K562 (cell line): ENCODE data around the gene CEMP1. TPM values are rescaled to one million over a fixed set of nuclear protein-coding genes. Genes with fewer than 3 reads are reported as not detected.

Source experiments
- ATAC-seq: fragments of 200-7000 bp; cut with Tn5 transposase; 3 replicates; pipeline ENCODE4 v1.9.1; 2020; ENCODE audit warnings: moderate library complexity
- BruUV-seq: library from RNA; stranded (reverse); fragments of 400-500 nt; replicated peaks from 2 replicates; lab custom pipeline; 2021; lab: Mats Ljungman, UMichigan
- CTCF ChIA-PET: fragments of 300-600 bp; formaldehyde crosslinking; extraction: SDS; loops from one replicate; lab custom pipeline; 2021; ENCODE audit warnings: low intra/inter-chr PET ratio; lab: Yijun Ruan, JAX
- POLR2A ChIA-PET: fragments of 300-600, 350-650 bp; sonication (Branson Sonifier 250); formaldehyde crosslinking; extraction: SDS; loops from one replicate; lab custom pipeline; 2021; ENCODE audit warnings: antibody characterized with exemption, inconsistent platforms; lab: Yijun Ruan, JAX
- DNase-seq, 4 experiments: peaks; one replicate each; pipeline versions ENCODE4 v3.0.0 to v3.0.0-alpha.2; 2011 to 2018; ENCODE audit warnings: low spot score in 3 of 4, mixed read lengths in 3 of 4; ENCODE audit errors: extremely low read depth in 1 of 4
- FAIRE-seq: peaks from 2 replicates; lab custom pipeline; 2011; peaks lifted over from hg19 to GRCh38; lab: Jason Lieb, UNC
- H2AFZ ChIP-seq: 2 replicates; pipeline ENCODE4 v1.6.0; 2011; ENCODE audit warnings: low read depth, low read length, control low read depth, inconsistent platforms
- H3K27ac ChIP-seq: fragments of 200-600 bp; 3 replicates; pipeline ENCODE4 v1.8.0; 2011; ENCODE audit warnings: low read depth, mild to moderate bottlenecking, control low read depth, inconsistent platforms, low read length, moderate library complexity, mixed read lengths; ENCODE audit errors: extremely low read depth
- H3K27me3 ChIP-seq, 2 experiments: fragments of 300-600 bp in 1 of 2; 2 replicates in 1 of 2; 3 replicates in 1 of 2; pipeline versions ENCODE4 v1.6.0 to v1.8.0; 2011; ENCODE audit warnings: inconsistent platforms in 2 of 2, low read length in 2 of 2, mild to moderate bottlenecking in 1 of 2, mixed read lengths in 1 of 2, moderate library complexity in 1 of 2; ENCODE audit not compliant: control insufficient read depth in 2 of 2, insufficient read depth in 2 of 2
- H3K36me3 ChIP-seq: fragments of 300-600 bp; 3 replicates; pipeline ENCODE4 v1.8.0; 2011; ENCODE audit warnings: mild to moderate bottlenecking, low read length, inconsistent platforms; ENCODE audit not compliant: control insufficient read depth, insufficient read depth
- H3K4me1 ChIP-seq, 2 experiments: fragments of 200-600 bp in 1 of 2; replicated peaks in 1 of 2; 2 replicates in 1 of 2; 3 replicates in 1 of 2; pipeline versions ENCODE4 v1.5.1 to v1.8.0; 2011; ENCODE audit warnings: inconsistent platforms in 2 of 2, low read length in 2 of 2, mild to moderate bottlenecking in 1 of 2, mixed read lengths in 1 of 2, moderate library complexity in 1 of 2; ENCODE audit not compliant: control insufficient read depth in 2 of 2, insufficient read depth in 2 of 2
- H3K4me2 ChIP-seq: 2 replicates; pipeline ENCODE4 v1.6.1; 2011; ENCODE audit warnings: low read length, control low read depth, inconsistent platforms, mixed read lengths; ENCODE audit not compliant: insufficient read depth
- H3K4me3 ChIP-seq: fragments of 200-600 bp; sonication (generic), shearing (Covaris generic); 2 replicates; pipeline ENCODE4 v1.5.1; 2016; ENCODE audit warnings: control low read depth, inconsistent platforms
- H3K79me2 ChIP-seq: fragments of 200-600 bp; 3 replicates; pipeline ENCODE4 v1.8.0; 2011; ENCODE audit warnings: low read length, inconsistent platforms; ENCODE audit not compliant: control insufficient read depth, insufficient read depth
- H3K9ac ChIP-seq, 2 experiments: 2 replicates each; pipeline versions ENCODE4 v1.6.0 to v1.6.1; 2011; ENCODE audit warnings: low read depth in 2 of 2, low read length in 2 of 2, control low read depth in 1 of 2, inconsistent platforms in 1 of 2, mild to moderate bottlenecking in 1 of 2, mixed read lengths in 1 of 2; ENCODE audit not compliant: insufficient read depth in 1 of 2
- H3K9me1 ChIP-seq: one replicate; pipeline ENCODE4 v1.6.0; 2011; ENCODE audit warnings: inconsistent platforms, mild to moderate bottlenecking, low read length, moderate library complexity; ENCODE audit not compliant: control insufficient read depth, insufficient read depth
- H3K9me3 ChIP-seq: replicated peaks from 2 replicates; pipeline ENCODE4 v1.5.1; 2011; ENCODE audit warnings: low read depth, low read length, inconsistent platforms; ENCODE audit not compliant: control insufficient read depth, insufficient read depth
- H4K20me1 ChIP-seq: replicated peaks from 2 replicates; pipeline ENCODE4 v1.6.1; 2011; ENCODE audit warnings: low read length, inconsistent platforms, mixed read lengths; ENCODE audit not compliant: control insufficient read depth, insufficient read depth
- AFF1 ChIP-seq, 2 experiments: fragments of 450-650 bp; IDR thresholded peaks; 2 replicates each; pipeline ENCODE4 v1.6.1; 2018; ENCODE audit warnings: mild to moderate bottlenecking in 2 of 2, low read depth in 1 of 2; ENCODE audit not compliant: partially characterized antibody in 2 of 2
- CBFA2T2 ChIP-seq: fragments of 450-650 bp; conservative IDR thresholded peaks from 2 replicates; pipeline ENCODE4 v1.6.1; 2017; ENCODE audit warnings: mild to moderate bottlenecking
- ESRRB ChIP-seq: fragments of 250-450 bp; sonication (Bioruptor Pico); IDR thresholded peaks from 2 replicates; pipeline ENCODE4 v1.5.0; 2020; ENCODE audit warnings: mild to moderate bottlenecking, moderate library complexity, borderline replicate concordance
- OTX1 ChIP-seq: fragments of 450-650 bp; formaldehyde crosslinking; IDR thresholded peaks from 2 replicates; pipeline ENCODE4 v1.4.0; 2022; ENCODE audit warnings: mild to moderate bottlenecking
- PHB2 ChIP-seq: fragments of 450-650 bp; IDR thresholded peaks from 2 replicates; pipeline ENCODE4 v1.6.1; 2017; ENCODE audit warnings: low read depth
- POLR2G ChIP-seq: fragments of 200-400 bp; formaldehyde crosslinking; IDR thresholded peaks from 2 replicates; pipeline ENCODE4 v1.6.1; 2017; ENCODE audit warnings: low read depth, mild to moderate bottlenecking, antibody characterized with exemption, low read length, moderate library complexity
- ZBTB17 ChIP-seq: fragments of 450-650 bp; formaldehyde crosslinking; IDR thresholded peaks from 2 replicates; pipeline ENCODE4 v1.4.0; 2020; ENCODE audit warnings: mild to moderate bottlenecking
- ZNF23 ChIP-seq: fragments of 250-450 bp; sonication (Bioruptor Pico); IDR thresholded peaks from 2 replicates; pipeline ENCODE4 v1.4.0; 2020; ENCODE audit warnings: mild to moderate bottlenecking
- ZNF239 ChIP-seq: fragments of 250-450 bp; sonication (Bioruptor Pico); IDR thresholded peaks from 2 replicates; pipeline ENCODE4 v1.4.0; 2020; ENCODE audit warnings: mild to moderate bottlenecking
- WGBS: fragments of 100-300 bp; shearing (Covaris generic); methylation state at CpG from one replicate; pipeline ENCODE4 v1.1.6; 2016; ENCODE audit warnings: low coverage, mixed read lengths; ENCODE audit not compliant: insufficient coverage; ENCODE audit errors: missing lambda C conversion rate; 5-methylcytosine and 5-hydroxymethylcytosine counted together
- in situ Hi-C: fragments of 300-500 bp; cut with MboI; formaldehyde crosslinking; loops from 4 replicates; pipeline ENCODE4 v1.15.0; 2018; ENCODE audit warnings: inconsistent platforms, mixed read lengths
- intact Hi-C: fragments of 100-400 bp; cut with micrococcal nuclease; formaldehyde crosslinking; loops from 2 replicates; pipeline ENCODE4 v1.14.2; 2022
- polyA plus RNA-seq, 8 experiments: library from polyadenylated mRNA; depleted of rRNA in 4 of 8; stranded (reverse) in 5 of 8; unstranded in 3 of 8; fragments of >200 nt; fragmentation: Nextera tagmentation in 2 of 8; fragmentation: Illumina TruSeq in 1 of 8; extraction: Ambion mirVana in 2 of 8; extraction: Trizol in 1 of 8; gene quantifications; 2 replicates each; pipeline versions ENCODE4 v1.2.1 to v1.2.3, GENCODE V29; 2011 to 2014; ENCODE audit warnings: inconsistent platforms in 1 of 8, missing spikeins in 1 of 8
- total RNA-seq, 7 experiments: library from RNA; depleted of rRNA in 6 of 7; stranded (reverse); fragments of >200 nt in 6 of 7; fragmentation: Illumina TruSeq in 2 of 7; extraction: Trizol in 2 of 7; gene quantifications; 2 replicates each; pipeline versions ENCODE4 v1.2.1 to v1.2.3, GENCODE V29; 2011 to 2021; ENCODE audit warnings: low replicate concordance in 1 of 7
- TF ChIP-seq, protein P1 (sequence below): fragments of 250-450 bp; sonication (Bioruptor Pico); IDR thresholded peaks from 2 replicates; pipeline ENCODE4 v1.4.0; 2020; ENCODE audit warnings: mild to moderate bottlenecking, moderate library complexity
- TF ChIP-seq, protein P2 (sequence below), 2 experiments: fragments of 450-650 bp; IDR thresholded peaks; 2 replicates each; pipeline ENCODE4 v1.6.1; 2016

CEMP1 gene
- total and polyA plus RNA-seq, 9 of the 15 experiments (the other 6 are each of a cell fraction or from before 2014, with no cell fraction given), result 0.05 to 0.45 TPM; not detected in 7

- FAIRE-seq (no peak), ATAC-seq (peak; percentile 69), DNase-seq (peak in 2 of 4 experiments; percentile 44 to 46)
- Histone ChIP-seq H3K4me1 (peaks cover 17 to 75% of the 10 kb centered on the region in 2 experiments), H4K20me1 (peaks cover 9% of the 10 kb centered on the region), H3K9ac (peak overlapping the region in 1 of 2 experiments; percentile 82; a peak in 1 of 4 replicates), H3K79me2 (peaks cover 19% of the 10 kb centered on the region), H3K9me1 (no peaks in the 10 kb centered on the region), H3K27ac (no peak overlapping the region), H3K4me2 (no peak overlapping the region), H2AFZ (no peak overlapping the region), H3K4me3 (no peak overlapping the region), H3K27me3 (no peaks in the 10 kb centered on the region), H3K9me3 (no peaks in the 10 kb centered on the region), H3K36me3 (peaks cover 66% of the 10 kb centered on the region; the same call in 2 of the 3 replicates)
- WGBS, result 66% methylated on average over 16 of the region's 20 CpGs
- ChIA-PET CTCF (interaction anchor here (0.9 to 3.5 kb wide), 6 partner anchors 26 to 306 kb away, joined by 3 to 17 read pairs (median 7); partner anchors contain the start of genes ABCA3, CCNF and TBC1D24), POLR2A (interaction anchor here (0.5 to 1.2 kb wide), 5 partner anchors 11 to 270 kb away, joined by 3 read pairs; no protein-coding TSS in a partner anchor)
- BruUV-seq, result no TSS peak
- in situ Hi-C loops (no loop called here), intact Hi-C loops (loop anchor here (2.0 to 10.0 kb wide), 3 partner anchors 33 to 156 kb away; partner anchors contain the start of genes ABCA3 and CCNF)
- TF ChIP-seq AFF1 (IDR thresholded peaks at IDR 0.05; ENCODE audit: low read depth in 1 of 2, partially characterized antibody in 2 of 2), result no peak
- no peak for TF ChIP-seq ZNF23 (CRISPR knock-in tag)
- TF ChIP-seq OTX1 (CRISPR knock-in tag), result no peak
- no peak for TF ChIP-seq ESRRB (CRISPR knock-in tag)
- no peak for TF ChIP-seq PHB2
- no peak for TF ChIP-seq ZNF239 (CRISPR knock-in tag)
- TF ChIP-seq, protein P1, sequence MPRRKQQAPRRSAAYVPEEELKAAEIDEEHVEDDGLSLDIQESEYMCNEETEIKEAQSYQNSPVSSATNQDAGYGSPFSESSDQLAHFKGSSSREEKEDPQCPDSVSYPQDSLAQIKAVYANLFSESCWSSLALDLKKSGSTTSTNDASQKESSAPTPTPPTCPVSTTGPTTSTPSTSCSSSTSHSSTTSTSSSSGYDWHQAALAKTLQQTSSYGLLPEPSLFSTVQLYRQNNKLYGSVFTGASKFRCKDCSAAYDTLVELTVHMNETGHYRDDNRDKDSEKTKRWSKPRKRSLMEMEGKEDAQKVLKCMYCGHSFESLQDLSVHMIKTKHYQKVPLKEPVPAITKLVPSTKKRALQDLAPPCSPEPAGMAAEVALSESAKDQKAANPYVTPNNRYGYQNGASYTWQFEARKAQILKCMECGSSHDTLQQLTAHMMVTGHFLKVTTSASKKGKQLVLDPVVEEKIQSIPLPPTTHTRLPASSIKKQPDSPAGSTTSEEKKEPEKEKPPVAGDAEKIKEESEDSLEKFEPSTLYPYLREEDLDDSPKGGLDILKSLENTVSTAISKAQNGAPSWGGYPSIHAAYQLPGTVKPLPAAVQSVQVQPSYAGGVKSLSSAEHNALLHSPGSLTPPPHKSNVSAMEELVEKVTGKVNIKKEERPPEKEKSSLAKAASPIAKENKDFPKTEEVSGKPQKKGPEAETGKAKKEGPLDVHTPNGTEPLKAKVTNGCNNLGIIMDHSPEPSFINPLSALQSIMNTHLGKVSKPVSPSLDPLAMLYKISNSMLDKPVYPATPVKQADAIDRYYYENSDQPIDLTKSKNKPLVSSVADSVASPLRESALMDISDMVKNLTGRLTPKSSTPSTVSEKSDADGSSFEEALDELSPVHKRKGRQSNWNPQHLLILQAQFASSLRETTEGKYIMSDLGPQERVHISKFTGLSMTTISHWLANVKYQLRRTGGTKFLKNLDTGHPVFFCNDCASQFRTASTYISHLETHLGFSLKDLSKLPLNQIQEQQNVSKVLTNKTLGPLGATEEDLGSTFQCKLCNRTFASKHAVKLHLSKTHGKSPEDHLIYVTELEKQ (CRISPR knock-in tag), result no peak
- peak; percentile 27; the same call in 1 of the 2 replicates for TF ChIP-seq CBFA2T2
- TF ChIP-seq, protein P2, sequence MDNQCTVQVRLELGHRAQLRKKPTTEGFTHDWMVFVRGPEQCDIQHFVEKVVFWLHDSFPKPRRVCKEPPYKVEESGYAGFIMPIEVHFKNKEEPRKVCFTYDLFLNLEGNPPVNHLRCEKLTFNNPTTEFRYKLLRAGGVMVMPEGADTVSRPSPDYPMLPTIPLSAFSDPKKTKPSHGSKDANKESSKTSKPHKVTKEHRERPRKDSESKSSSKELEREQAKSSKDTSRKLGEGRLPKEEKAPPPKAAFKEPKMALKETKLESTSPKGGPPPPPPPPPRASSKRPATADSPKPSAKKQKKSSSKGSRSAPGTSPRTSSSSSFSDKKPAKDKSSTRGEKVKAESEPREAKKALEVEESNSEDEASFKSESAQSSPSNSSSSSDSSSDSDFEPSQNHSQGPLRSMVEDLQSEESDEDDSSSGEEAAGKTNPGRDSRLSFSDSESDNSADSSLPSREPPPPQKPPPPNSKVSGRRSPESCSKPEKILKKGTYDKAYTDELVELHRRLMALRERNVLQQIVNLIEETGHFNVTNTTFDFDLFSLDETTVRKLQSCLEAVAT (IDR thresholded peaks at IDR 0.05), result 0 out of 4 replicates have a peak, but pooled peaks of 1 of the 2 experiments have one; percentile 27
- TF ChIP-seq POLR2G, result peak; percentile 31; the same call in 1 of the 2 replicates
- TF ChIP-seq ZBTB17 (CRISPR knock-in tag), result no peak
Measured at GRCh38 chr16:2500430-2500917, 30.7 kb downstream of the CEMP1 start.
